Central memory CD8-positive, alpha-beta T cell (primary cell): ENCODE data around the gene FBXW2.

ENCODE experiments used
- ATAC-seq: fragments of 150-1000 bp; cut with Tn5 transposase; replicated peaks from 2 replicates; pipeline ENCODE4 v1.10.0; 2022; ENCODE audit warnings: mild to moderate bottlenecking, moderate FRiP score, moderate number of reproducible peaks; ENCODE audit not compliant: poor library complexity, severe bottlenecking; ENCODE audit errors: extremely low read depth
- DNase-seq, 2 donors: peaks; one replicate each; pipeline ENCODE4 v3.0.0; 2021; ENCODE audit warnings: low spot score in 2 of 2
- H3K27ac Mint-ChIP-seq: one replicate; pipeline ENCODE4 v1.8.0; 2022; ENCODE audit warnings: low read depth, mild to moderate bottlenecking, moderate library complexity, mixed read lengths
- H3K27me3 Mint-ChIP-seq: one replicate; pipeline ENCODE4 v1.8.0; 2022; ENCODE audit warnings: mixed read lengths
- H3K36me3 Mint-ChIP-seq: one replicate; pipeline ENCODE4 v1.8.0; 2022; ENCODE audit warnings: mild to moderate bottlenecking, moderate library complexity, mixed read lengths; ENCODE audit not compliant: insufficient read depth
- H3K4me1 Mint-ChIP-seq: one replicate; pipeline ENCODE4 v1.8.0; 2022; ENCODE audit warnings: mixed read lengths
- H3K4me3 Mint-ChIP-seq: one replicate; pipeline ENCODE4 v1.8.0; 2022; ENCODE audit warnings: mild to moderate bottlenecking, moderate library complexity, mixed read lengths
- H3K9me3 Mint-ChIP-seq: one replicate; pipeline ENCODE4 v1.8.0; 2022; ENCODE audit warnings: mixed read lengths

The FBXW2 gene

DNA sequence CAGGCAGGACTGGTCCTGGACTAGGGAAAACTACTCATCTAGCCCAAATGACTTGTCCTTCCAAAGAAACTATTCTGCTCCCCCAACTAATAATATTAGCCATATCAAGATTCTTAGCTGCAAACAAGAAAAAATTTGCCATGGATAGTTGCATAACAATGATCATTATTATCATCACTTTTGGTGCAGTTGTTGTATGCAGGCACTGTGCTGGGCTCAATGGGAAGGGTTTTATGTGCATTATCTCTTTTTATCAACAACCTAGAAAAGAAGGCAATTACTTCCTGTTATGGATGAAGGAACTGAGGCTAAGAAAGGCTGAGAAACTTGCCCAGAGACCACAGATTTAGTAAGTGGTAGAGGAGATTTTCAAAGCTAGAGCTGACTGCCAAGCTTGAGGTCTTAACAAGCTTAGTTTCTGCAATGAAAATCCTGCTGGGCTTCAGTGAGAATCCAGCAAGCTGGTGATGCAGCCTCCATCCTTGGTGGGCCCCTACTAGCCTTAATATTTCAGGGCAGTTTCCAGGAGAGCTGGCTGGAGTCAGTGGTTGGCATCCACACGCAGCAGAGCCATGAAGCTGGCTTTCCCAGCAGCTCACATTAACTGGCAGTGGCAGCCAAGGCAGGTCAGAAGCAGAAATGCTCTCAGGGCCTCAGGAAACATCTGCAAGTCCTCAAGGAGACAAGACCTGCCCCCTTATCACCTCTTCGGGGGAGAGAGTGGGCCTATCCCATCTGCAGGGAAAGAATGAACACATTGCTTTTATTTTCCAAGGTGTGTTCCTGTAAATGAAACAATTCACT, 58.4 kb downstream of the FBXW2 start:
- H3K4me3 Mint-ChIP-seq = no peak overlapping the region
- H3K36me3 Mint-ChIP-seq = no peaks in the 10 kb centered on the region
- no peaks in the 10 kb centered on the region for H3K27me3 Mint-ChIP-seq
- no peaks in the 10 kb centered on the region for H3K9me3 Mint-ChIP-seq
- DNase-seq = no peak
- no peaks in the 10 kb centered on the region for H3K4me1 Mint-ChIP-seq
- no peak overlapping the region for H3K27ac Mint-ChIP-seq
- ATAC-seq = no peak

GRCh38 chr9:120733190-120733589, 60.0 kb downstream of the FBXW2 start:
- no peaks in the 10 kb centered on the region for H3K27me3 Mint-ChIP-seq
- H3K9me3 Mint-ChIP-seq = no peaks in the 10 kb centered on the region
- H3K27ac Mint-ChIP-seq = no peak overlapping the region
- H3K4me3 Mint-ChIP-seq = no peak overlapping the region
- H3K36me3 Mint-ChIP-seq = no peaks in the 10 kb centered on the region
- no peak for DNase-seq
- ATAC-seq = no peak
- no peaks in the 10 kb centered on the region for H3K4me1 Mint-ChIP-seq

DNA sequence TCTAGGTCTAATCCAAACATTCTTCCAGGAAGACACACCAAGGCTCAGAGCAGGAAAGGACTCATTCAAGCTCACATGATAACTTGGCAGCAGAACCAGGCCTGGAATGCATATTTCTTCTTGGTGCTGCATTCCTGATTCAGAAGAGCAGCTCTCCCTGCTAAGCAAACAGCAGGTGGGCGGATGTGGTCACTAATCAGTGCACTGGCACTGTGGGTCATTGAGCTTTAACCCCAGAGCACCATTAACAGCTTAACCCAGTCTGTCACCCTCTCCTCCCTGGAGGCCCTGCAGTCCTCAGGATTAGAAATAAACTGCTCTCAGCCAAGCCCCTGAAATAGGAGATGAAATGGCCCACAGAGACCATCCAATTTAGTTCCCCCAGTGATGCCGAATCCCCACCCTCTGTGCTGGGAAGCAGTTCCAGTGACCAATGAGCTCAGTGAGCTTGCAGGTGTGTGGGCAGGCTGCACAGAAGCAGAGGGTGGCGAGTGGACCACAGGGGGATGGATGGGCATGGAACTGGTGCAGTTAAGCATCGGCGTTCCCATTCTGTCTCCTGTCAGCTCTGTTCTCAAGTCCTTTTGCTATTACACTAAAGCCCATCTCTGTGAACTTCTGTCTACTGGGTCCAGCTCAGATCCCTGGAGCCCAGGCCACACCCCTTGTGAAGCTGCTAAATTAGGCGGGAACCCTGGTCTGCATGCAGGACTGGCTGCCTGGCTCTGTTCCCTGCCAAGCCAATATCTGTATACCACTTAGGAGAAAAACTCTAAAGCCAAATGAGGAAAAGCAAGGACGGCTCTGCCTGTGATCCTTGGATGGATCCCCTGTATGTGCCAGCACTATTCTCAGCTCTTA, 62.3 kb downstream of the FBXW2 start:
- H3K36me3 Mint-ChIP-seq = no peaks in the 10 kb centered on the region
- no peak for DNase-seq
- ATAC-seq = no peak
- H3K4me1 Mint-ChIP-seq = no peaks in the 10 kb centered on the region
- no peak overlapping the region for H3K4me3 Mint-ChIP-seq
- H3K9me3 Mint-ChIP-seq = no peaks in the 10 kb centered on the region
- no peaks in the 10 kb centered on the region for H3K27me3 Mint-ChIP-seq
- H3K27ac Mint-ChIP-seq = no peak overlapping the region

DNA sequence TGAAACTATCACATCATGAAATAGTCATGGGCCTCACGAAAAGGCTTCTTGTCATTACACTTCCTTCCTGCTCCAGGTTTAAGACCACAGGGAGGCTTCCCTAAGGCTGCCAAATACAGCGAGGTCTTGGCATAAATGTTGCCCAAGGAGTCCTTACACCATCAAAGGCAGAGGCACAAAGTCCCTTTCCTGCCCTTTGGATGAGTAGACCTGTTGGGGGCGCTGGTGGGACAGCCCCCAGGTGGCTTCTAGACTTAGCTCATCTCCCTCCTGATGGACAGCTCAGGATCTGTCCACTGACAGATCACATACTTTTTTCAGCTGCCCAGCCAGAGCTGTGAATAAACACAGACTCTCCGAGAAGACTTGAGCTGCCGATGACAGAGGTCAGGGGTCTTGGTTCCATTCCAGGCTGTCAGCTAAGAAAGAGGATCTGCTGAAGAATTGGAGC, 63.4 kb downstream of the FBXW2 start:
- Mint-ChIP-seq H3K27me3 (no peaks in the 10 kb centered on the region), H3K4me1 (no peaks in the 10 kb centered on the region), H3K9me3 (no peaks in the 10 kb centered on the region), H3K27ac (no peak overlapping the region), H3K36me3 (no peaks in the 10 kb centered on the region), H3K4me3 (no peak overlapping the region)
- no peak for ATAC-seq
- no peak for DNase-seq

DNA sequence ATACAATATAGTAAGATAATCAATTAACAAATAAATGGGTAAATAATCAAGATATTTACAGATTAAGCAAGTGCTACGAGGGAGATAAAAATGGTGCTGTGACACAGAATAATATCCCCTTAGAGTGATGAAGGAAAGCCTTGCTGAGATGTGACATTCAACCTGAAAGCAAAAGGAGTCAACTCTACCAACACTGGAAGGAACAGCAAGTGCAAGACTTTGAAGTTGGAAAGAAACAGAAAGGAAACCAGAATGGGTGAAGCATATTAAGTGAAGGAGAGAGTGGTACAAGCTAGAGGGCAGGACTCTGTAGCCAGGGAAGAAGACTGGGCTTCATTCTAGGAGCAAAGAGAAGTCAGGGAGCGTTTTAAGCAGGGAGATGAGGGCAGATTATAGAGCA, 66.7 kb downstream of the FBXW2 start:
- no peaks in the 10 kb centered on the region for H3K9me3 Mint-ChIP-seq
- no peak overlapping the region for H3K27ac Mint-ChIP-seq
- no peak overlapping the region for H3K4me3 Mint-ChIP-seq
- no peaks in the 10 kb centered on the region for H3K4me1 Mint-ChIP-seq
- H3K27me3 Mint-ChIP-seq = no peaks in the 10 kb centered on the region
- DNase-seq = no peak
- ATAC-seq = no peak
- peaks cover 1% of the 10 kb centered on the region for H3K36me3 Mint-ChIP-seq

- H3K4me3 Mint-ChIP-seq = no peak overlapping the region
- no peak overlapping the region for H3K27ac Mint-ChIP-seq
- ATAC-seq = no peak
- no peaks in the 10 kb centered on the region for H3K4me1 Mint-ChIP-seq
- no peaks in the 10 kb centered on the region for H3K27me3 Mint-ChIP-seq
- peaks cover 1% of the 10 kb centered on the region for H3K36me3 Mint-ChIP-seq
- no peak for DNase-seq
- H3K9me3 Mint-ChIP-seq = no peaks in the 10 kb centered on the region
These were observed 67.3 kb downstream of the FBXW2 start for GRCh38 chr9:120725907-120726306.

DNA sequence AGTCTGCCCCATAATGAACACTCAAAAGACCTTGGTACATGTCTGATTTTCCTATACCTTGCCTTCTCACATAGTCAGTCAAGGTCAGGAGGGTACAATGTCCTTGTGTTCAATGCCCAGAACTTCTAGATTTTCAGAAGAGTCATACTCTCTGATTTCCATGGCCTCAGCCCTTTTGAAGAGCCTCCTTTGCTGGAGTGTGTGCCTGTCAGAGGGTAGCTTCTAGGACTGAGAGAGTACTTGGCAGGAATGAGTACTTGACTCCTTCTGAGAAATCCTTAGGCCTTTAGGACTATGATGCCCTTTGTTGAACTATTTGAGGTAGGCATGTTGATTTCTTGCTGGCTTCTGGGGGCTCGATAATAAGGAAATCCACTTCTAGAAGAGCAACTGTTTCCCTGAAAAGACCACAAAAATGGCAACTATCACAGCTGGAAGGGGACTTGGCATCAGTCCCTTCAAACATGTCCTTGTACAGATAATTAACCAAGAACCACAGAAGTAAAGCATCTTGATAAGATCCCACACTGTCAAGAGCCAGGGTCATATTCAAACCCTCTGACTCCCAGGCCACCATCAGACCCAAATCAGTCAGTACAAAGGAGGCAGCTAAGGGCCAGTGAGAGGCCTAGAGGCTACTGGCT, 68.3 kb downstream of the FBXW2 start:
- Mint-ChIP-seq H3K9me3 (no peaks in the 10 kb centered on the region), H3K36me3 (peaks cover 1% of the 10 kb centered on the region), H3K4me3 (no peak overlapping the region), H3K27ac (no peak overlapping the region), H3K27me3 (no peaks in the 10 kb centered on the region), H3K4me1 (no peaks in the 10 kb centered on the region)
- ATAC-seq (no peak), DNase-seq (no peak)

DNA sequence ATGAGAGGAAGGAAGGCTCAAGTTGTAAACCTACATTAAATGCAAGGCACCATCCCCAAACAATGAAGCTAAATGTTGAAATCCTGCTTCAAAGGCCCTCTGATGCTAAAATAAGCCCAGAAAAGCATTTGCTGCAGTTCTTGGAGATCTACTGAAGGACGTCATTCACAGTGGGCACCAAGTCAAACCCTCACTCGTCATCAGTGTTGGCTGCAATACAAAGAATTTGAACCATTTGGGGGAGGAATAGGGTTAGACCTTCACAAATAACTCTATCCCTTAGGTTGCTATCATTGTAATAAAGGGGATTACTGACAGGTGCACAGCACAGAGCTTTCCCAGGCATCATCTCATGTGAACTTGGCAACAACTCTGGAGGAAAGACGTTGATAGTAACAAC, 69.7 kb downstream of the FBXW2 start:
- H3K4me1 Mint-ChIP-seq = no peaks in the 10 kb centered on the region
- no peaks in the 10 kb centered on the region for H3K27me3 Mint-ChIP-seq
- DNase-seq (no peak), ATAC-seq (no peak)
- no peaks in the 10 kb centered on the region for H3K9me3 Mint-ChIP-seq
- no peak overlapping the region for H3K27ac Mint-ChIP-seq
- no peak overlapping the region for H3K4me3 Mint-ChIP-seq
- H3K36me3 Mint-ChIP-seq = peaks cover 1% of the 10 kb centered on the region

GRCh38 chr9:120720404-120720803, 72.8 kb downstream of the FBXW2 start:
- DNase-seq (no peak), ATAC-seq (no peak)
- H3K9me3 Mint-ChIP-seq = no peaks in the 10 kb centered on the region
- H3K4me3 Mint-ChIP-seq = no peak overlapping the region
- H3K27me3 Mint-ChIP-seq = no peaks in the 10 kb centered on the region
- H3K27ac Mint-ChIP-seq = no peak overlapping the region
- H3K4me1 Mint-ChIP-seq = peaks cover 6% of the 10 kb centered on the region
- peaks cover 1% of the 10 kb centered on the region for H3K36me3 Mint-ChIP-seq

DNA sequence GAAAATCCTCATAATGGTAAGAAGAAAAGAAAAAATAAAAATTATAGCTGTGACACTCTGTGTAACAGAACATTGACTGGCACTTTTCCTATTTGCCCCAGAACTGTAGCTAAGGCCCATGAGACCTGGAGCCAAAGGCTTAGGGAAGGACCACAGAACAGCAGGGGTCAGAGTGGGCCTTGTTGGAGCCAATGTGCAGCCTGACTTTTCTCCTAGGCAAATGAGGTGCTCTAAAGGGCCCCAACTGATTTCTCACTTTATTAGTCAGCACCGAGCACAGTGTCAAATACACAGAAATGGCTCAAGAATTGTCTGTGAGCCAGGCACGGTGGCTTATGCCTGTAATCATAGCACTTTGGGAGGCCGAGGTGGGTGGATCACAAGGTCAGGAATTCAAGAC, 74.9 kb downstream of the FBXW2 start:
- Mint-ChIP-seq H3K27me3 (no peaks in the 10 kb centered on the region), H3K4me1 (peaks cover 14% of the 10 kb centered on the region), H3K9me3 (no peaks in the 10 kb centered on the region), H3K36me3 (peaks cover 7% of the 10 kb centered on the region), H3K27ac (no peak overlapping the region), H3K4me3 (no peak overlapping the region)
- DNase-seq = no peak
- no peak for ATAC-seq

DNA sequence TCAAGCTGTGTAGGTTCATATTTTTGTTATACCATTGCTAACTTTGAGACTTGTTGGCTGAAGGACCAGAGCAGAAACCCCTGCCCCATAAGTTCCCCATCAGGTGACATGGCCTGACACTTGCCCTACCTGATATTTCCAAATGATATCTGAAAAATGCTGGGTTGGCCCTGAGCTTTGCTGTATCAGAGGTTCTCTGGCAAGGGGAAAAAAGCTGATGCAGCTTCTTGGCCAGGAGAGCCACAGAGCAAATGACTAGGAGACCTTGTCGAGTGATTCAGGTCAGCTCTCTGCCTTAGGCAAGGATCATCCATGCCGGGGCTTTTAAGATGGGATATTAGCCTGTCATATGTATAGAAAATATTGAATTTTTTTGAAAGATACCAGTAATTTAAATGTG, 76.0 kb downstream of the FBXW2 start:
- H3K9me3 Mint-ChIP-seq = no peaks in the 10 kb centered on the region
- no peak for DNase-seq
- H3K4me3 Mint-ChIP-seq = no peak overlapping the region
- peaks cover 8% of the 10 kb centered on the region for H3K36me3 Mint-ChIP-seq
- no peak overlapping the region for H3K27ac Mint-ChIP-seq
- peaks cover 25% of the 10 kb centered on the region for H3K4me1 Mint-ChIP-seq
- no peaks in the 10 kb centered on the region for H3K27me3 Mint-ChIP-seq
- ATAC-seq = no peak

DNA sequence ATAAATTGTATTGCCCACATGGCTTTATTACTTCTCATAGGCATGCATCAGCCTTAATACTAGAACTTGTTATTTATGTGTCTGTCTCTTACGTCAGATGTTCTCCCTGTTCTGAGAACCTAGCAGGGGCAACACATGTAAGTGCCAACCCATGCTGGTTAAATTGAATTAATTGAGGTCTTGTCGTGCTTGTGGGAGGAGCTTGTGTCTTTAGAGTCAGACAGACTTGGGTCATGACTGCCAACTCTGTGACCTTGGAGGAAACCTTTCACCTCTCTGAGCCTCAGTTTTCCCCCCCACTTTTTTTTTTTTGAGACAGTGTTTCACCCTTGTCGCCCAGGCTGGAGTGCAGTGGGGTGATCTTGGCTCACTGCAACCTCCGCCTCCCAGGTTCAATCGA, 76.7 kb downstream of the FBXW2 start:
- Mint-ChIP-seq H3K9me3 (no peaks in the 10 kb centered on the region), H3K4me1 (peaks cover 32% of the 10 kb centered on the region), H3K27ac (no peak overlapping the region), H3K36me3 (peaks cover 7% of the 10 kb centered on the region), H3K27me3 (no peaks in the 10 kb centered on the region), H3K4me3 (peak overlapping the region; percentile 94)
- DNase-seq = no peak
- no peak for ATAC-seq
